NCI-H774 (cell line): ENCODE results near the gene MEF2A.

ENCODE experiments used
- DNase-seq: peaks from one replicate; lab custom pipeline; 2025; lab: John Stamatoyannopoulos, UW

The MEF2A gene

DNA sequence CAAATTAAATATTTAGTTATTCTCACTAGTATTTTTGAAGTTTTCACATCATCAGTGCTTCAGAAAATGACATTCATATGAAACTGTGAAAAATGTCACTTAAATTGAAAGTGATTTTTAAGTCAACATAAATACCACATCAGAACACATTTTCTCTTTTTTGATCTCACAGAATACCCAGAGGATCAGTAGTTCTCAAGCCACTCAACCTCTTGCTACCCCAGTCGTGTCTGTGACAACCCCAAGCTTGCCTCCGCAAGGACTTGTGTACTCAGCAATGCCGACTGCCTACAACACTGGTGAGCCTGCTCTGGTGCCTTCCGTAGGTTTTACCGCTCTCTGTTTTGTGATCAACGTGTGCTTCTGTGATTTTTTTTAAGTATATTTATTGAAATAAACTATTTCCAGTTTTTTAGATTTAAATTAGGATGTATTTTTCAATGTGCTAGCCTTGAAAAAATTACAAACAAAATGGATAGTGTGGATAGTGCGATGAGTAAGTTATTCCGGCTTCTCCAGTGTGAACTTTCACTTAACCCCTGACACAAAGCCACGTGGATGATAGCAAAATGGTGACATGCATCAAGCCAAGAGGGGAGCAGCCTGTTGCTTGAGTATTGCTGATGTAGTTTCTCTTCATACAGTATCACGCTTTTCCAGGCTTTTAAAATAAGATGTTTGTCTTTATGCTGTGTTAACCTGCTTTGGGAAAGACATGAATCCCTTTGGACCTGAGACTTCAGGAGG, 140.9 kb downstream of the MEF2A start:
- DNase-seq, result no peak

DNA sequence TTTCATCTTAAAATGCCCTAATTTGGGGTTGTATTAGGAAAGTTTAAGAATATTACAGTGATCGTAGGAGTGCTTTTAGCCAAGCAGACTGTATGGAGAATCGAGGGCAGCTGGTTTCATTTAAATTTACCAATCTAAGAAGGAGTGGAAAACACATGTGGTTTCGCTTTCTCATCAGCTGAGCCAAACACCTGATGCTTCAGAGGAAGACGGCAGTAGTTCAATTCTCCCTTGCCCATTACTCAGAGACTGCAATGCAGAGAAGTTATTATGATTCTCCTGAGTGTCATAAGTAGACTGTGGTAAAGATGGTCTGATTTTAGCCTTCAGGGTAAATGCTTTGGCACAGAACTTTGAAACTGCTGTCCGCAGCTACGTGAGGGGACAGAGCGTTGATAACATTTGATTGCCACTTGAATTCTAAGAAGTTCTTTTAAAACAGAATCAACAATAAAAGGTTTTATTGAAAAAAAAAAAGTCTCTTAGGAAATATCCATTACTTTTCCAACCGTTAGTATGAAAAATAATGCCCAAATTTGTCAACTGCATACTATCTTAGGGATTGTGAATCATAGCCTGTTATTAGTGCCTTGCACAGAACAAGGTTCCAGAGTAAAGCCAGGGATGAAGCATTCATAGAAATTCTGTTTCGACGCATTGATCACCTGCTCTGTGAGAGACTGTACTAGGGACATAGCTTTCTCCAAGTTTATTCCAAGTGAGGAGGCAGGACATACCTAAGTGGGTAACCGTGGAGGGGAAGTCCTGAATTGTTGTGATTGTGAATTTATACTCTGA, 141.9 kb downstream of the MEF2A start:
- no peak for DNase-seq

DNA sequence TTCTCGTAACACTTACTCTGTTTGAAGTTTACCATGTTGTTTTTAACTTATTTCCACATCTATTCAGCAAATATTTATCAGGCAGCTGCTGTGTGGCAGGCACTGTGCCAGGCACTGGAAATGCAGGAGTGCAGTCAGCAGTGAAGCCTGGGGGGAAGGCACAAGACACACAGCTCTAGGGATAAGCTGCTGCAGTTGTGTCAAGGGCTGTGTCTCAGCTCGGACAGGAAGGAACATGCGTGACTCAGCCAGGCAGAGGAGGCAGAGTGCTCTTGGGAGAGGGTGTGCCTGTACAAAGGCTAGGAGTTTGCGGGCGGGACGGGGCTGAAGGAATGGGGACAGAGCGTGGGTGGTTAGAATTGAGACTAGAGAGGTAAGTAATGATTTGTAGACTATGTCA, 142.8 kb downstream of the MEF2A start:
- no peak for DNase-seq

DNA sequence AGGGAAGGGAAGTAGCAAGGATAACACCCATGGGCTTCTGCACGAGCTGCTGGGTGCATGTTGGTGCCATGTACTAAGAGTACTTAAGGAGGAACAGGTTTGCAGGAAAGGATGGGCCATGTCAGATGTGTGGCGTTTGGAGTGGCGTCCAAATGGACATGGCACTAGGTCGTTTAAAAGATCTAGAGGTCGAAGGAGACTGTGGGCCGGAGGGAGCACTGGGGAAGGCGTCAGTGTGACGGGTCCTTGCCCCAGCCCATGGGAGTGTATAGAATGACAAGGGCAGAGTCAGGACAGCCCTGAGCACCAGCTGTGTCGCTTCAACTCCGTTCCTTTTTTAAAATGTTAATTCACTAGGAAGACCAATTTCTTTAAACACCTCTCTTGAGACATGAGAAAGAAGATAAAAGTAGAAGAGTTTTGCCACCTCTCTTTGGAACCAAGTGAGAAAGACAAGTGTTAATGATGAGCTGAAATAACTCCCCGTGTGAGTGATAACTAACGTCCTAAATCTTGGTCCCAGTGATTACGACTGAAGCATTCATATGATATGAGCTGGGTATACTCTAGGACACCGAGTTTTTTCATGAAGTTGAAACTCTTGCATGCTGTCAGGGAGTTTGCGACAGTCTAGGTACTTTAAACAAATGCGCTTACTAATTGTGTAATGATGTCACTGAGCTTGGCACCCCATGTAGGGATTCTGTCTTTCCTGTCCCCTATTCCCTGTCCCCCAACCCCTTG, 143.6 kb downstream of the MEF2A start:
- DNase-seq, result no peak

DNA sequence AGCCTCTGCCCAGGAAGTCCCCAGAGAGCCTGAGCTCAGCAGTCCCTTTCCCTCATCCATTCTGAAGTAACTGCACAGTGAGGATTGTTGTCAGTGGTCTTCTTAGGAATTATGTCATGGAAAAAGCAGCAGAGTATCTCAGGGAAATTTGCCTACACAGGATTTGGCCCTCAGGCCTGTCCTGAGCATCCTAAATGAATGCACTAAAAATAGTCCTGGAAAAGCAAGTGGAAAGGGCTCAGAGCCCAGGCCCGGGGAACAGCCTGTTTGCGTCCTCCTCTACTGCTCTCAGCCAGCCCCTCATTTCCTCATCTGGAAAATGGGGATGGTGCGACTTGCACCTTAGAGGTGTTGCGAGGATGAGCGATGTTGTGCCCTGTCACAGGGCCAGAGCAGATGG, 145.8 kb downstream of the MEF2A start:
- no peak for DNase-seq

DNA sequence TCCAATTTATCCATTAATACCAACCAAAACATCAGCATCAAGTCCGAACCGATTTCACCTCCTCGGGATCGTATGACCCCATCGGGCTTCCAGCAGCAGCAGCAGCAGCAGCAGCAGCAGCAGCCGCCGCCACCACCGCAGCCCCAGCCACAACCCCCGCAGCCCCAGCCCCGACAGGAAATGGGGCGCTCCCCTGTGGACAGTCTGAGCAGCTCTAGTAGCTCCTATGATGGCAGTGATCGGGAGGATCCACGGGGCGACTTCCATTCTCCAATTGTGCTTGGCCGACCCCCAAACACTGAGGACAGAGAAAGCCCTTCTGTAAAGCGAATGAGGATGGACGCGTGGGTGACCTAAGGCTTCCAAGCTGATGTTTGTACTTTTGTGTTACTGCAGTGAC, 146.6 kb downstream of the MEF2A start:
- no peak for DNase-seq

DNA sequence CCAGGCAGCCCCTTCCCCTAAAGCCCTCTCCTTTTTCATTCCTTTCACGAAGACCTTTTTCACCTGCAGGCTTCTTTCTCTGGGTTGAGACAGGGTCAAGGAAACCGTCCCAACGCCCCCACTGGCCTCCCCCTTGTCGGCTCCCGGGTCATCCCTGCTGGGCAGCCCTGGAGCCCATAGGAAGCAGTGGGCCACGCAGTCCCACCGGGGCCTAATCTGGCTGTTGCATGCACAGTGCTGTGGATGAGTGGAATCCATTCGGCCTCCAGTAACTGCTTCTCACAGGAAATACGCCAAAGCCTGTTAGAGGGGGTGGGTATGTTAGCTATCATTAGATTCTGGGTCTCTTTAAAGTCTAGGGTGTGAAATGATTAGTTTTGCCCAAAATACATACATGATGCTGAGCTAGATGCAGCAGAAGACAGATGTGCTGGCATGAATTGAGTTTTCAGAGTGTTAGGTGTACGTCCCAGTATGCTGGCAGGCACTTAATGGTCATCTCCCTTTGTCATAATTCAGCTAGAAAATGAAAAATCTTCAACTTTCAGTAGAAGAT, 150.8 kb downstream of the MEF2A start:
- no peak for DNase-seq

DNA sequence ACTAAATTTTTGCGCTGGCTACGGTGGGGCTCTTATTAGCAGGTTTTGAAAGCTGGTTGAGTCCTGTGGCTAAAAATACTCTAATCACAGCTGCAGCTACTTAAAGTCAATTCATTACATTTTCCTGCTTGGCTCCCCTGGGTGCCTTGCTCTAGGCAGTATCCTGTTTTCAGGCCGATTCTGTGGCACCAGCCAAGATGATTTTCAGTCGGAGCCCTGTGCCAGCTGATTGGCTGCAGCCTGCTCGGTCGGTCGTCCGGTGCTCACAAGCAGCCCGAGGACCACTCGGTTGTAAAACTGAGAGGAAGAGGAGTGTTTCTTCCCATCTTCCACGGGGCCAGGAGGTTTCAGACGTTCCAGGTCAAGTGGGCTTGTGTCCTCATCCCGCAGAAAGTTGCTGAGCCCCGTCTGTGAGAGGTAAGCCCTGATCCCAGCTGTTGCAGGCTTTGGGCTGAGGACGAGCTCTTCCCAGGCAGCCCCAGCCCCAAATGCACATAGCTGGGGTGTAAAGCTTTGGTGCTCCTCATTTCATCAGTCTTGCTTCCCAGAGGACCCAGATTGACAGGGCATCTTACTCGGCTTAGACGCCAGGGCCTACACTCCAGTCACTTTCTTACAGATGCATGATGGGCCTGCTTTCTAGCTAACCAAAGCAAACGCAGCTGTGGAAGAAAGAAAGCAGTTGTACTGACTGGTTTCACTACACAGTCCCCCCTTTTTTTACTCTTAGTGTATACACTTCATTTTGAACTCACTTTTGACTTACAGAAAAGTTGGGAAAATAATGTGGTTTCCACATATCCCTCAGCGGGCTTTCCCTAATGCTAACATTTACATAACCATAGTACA, 151.6 kb downstream of the MEF2A start:
- DNase-seq, result no peak

DNA sequence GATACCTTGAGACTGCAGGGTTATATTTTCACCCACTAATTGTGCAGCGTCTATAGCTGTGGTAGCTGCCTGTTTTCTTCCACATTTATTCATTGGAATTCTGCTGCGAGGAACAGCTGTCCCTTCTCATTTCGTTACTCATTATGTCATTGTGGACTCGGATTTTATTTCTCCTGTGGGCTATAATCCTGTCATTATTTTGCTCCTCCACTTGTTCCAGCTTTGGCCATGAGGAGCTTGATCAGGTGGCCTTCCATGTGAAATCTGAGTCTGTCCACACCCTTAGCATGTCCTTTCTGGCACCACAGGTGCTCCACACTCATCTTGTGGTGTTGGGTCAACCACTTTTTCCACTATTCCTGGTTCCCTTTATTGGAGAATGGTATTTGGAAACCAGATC, 152.6 kb downstream of the MEF2A start:
- DNase-seq, result no peak

DNA sequence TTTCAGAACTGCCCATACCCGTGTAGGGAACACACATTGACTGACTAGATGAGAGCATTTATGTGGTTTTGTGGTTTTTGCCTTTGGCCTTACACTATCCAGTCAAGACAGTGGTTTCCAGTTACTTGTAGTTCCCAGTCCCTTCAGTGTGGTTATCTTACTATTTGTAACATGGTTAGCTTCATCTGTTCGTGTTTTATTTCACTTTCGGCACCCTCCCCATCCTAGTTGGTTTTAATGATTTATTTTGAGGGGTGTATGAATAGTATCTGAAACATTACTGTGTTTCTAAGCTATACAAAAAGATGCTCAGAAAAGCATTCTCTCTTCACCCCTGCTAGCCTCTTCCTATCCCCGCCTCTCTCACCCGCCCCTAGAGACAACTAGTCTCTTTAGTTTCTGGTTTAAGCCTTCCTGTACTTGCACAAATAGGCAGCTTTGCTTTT, 153.3 kb downstream of the MEF2A start:
- no peak for DNase-seq

DNA sequence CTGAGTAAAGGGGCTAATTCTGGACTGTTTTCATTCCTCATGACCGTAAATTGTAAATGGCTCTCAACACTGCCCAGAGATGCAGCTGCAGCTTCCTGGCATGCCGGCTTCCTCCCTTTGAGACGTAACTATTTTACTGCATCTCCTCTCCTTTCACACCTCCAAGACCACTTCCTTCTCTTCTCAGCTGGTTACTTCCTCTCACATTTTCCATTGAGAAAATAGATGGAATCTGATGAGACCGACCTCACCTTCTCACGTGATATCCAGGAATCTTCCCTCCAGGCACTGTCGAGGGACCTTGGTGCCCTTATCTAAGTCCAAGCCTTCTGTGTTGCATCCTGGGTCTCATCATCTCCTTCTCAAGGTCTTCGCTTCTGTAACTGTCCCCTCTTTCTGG, 154.7 kb downstream of the MEF2A start:
- no peak for DNase-seq

DNA sequence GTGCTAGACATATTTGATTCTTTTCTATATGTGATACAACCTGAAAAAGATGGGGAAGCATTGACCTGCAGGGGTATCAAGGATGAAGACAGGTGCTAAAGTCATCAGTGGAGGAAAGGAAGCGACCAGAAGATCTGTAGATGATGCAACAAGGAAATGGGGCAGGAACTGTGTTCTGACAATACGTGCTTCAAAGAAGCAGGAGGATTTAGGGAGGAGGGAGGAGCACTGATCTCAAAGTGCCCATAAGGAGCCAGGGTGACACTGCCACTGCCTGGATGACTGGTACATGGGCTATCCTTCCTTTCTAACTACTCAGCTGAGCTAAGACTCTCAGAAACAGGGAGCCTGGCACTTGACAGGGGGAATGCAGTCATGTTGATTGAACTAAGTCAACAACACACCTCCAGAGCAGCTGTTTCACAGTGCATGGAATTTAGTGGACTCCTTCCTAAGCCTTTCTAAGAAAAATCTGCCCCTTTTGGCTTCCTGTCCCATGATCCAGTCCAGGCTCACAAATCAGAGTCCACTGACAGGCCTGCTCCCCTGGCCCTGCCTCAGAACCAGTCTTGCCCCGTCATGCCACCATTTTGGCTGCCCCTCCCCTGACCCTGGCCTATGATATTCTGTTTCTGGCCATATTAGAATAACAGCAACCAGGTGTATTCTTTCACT, 155.5 kb downstream of the MEF2A start:
- DNase-seq, result no peak

DNA sequence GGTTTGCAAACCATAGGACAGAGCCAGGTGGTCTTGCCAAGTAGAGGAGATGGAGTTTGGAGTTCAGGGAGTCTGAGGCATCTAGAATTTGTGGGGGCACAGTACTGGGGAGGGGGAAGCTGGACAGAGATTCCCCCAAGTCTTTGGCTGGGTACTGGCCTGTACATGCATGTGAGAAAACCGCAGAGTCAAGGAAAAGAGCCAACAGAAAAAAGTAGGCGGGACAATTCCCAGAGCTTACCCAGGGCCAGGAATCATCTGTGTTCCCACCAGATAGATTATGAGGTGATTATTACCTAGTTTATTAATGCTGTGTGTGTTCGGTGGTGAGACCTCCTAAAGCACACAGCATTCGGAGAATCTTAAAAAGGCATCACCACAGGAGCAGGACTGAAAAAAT, 156.1 kb downstream of the MEF2A start:
- DNase-seq, result no peak

DNA sequence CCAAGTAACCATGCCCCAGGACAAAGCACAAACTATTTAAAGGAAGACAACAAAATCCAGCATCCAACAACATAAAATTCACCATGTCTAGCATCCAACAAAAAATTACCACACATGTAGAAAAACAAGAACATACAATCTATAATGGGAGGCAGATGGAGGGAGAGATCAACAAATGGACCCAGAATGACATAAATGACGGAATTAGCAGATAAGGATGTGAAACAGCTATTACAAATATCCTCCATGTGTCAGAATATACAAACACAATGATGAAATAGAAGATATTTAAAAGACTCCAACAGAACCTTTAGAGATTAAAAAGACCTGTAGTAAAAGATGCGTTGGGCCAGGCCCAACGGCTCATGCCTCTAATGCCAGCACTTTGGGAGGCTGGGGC, 156.6 kb downstream of the MEF2A start:
- no peak for DNase-seq

DNA sequence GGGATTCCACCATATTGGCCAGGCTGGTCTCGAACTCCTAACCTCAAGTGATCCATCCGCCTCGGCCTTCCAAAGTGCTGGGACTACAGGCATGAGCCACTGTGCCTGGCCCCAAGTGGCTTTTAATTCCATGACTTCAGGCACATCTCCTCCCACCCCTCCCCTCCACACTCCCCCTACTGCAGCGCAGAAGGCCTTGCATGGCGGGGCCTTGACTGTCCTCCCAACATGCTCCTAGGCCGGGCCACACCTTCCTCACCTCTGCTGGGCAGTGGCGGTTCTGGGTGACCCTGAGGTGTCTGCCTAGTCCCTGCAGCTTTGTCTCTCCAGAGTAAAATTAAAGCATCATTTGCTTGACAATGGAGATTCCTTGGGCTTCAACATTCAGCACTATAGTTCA, 160.5 kb downstream of the MEF2A start:
- no peak for DNase-seq

DNA sequence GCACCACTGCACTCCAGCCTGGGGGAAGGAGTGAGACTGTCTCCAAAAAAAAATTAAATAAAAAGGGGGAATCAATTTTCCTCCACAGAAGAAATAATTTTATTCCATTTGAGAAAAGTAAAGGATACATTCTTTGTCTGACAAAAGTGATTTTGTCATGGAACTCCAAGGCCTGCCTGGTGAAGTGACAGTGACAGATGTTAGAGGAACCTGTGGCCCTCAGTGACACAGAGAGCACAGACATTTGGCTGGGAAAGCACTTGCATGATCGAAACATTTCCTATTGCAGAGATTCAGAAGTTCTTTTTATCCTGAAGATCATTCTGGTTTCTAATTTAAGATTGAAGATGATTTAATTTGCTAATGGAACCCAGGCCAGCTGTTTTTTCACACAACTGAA, 161.5 kb downstream of the MEF2A start:
- DNase-seq, result no peak

DNA sequence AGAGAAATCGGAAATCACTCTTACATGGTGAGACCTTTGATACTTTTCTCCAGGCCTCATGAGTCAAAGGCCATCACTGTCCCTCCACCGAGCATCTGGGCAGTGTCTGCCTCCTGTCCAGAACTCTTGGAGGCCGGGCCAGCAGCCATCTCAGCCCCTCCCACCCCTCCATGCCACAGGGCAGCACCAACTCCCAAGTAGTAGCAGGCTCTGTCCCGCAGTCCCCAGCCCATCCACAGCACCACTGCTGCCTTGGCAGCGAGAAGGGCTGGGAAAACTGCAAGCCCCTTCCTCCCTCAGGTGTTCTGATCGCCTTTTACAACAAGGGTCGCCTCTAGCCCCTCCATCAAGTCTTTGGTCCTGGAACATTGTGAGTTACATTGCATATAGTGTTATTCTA, 161.9 kb downstream of the MEF2A start:
- DNase-seq, result no peak

DNA sequence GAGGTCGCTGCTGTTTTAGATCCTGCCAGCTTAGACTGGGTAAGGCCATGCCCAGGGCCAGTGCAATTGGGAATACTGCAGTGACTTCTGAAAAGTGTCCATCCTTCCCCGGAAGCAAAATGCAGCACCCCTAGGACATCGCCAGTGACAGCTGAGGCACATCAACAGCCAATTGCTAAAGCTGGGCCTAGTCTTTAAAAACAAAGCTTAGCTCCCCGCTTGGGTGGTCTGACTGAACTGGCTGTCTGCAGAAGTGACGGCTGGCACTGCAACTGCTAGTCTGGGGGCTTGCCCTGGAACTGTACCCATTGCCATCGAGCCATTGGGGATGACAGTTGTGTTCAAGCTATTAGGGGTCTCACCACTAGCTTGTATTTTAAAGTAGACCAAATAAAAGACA, 163.1 kb downstream of the MEF2A start:
- no peak for DNase-seq

DNA sequence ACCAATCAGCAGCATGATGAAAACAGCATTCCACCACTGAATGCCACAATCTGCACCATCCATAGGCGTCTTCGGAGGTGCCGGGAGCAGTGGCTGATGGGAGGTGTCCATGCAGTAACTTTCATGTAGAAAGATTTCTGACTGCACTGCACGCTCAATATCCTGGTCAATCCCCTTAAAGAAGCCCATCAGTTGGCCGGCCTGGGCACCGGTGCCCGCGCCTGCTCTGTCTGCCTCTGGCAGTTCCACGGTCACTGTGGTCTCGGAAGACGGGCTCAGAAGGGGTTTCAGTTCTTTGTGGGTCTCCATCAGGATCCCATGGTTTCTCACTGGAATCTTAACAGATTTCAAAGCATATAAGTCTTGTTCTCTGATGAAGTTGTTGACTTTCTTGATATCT, 163.5 kb downstream of the MEF2A start:
- no peak for DNase-seq

DNA sequence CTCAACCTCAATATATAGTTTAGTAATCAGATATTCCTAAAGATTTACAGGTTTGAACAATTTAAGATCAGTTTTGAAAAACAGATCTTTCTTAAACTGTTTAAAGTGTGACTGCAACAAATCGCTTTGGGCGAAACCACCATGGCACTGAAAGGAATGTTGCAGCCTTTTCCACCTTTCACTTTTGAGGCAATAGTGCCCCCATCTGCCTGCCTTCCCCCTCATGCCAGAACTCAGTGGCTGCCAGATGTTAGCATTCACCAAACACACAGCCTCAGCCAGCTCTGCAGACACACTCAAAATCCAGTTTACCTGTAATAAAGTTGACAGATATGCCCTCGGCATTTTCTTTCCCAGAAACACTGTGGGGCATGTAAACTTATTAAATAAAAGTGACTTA, 164.1 kb downstream of the MEF2A start:
- DNase-seq, result no peak
